Smooth muscle cell (in vitro differentiated cells): Measurements from ENCODE around the gene AQP6. TPM values are rescaled to one million over a fixed set of nuclear protein-coding genes. Genes with fewer than 3 reads are reported as not detected.

Experiments
- DNase-seq: peaks from one replicate; lab custom pipeline; 2025; ENCODE audit not compliant: unreplicated experiment; lab: John Stamatoyannopoulos, UW
- H2AFZ ChIP-seq: fragments of 200-600 bp; sonication (generic); 2 replicates; pipeline ENCODE4 v1.6.0; 2016; ENCODE audit warnings: antibody characterized with exemption, low read depth, mild to moderate bottlenecking
- H3F3A ChIP-seq: fragments of 200-600 bp; sonication (generic); 2 replicates; pipeline ENCODE4 v1.6.0; 2017; ENCODE audit warnings: antibody characterized with exemption, low read depth
- H3K27ac ChIP-seq: fragments of 200-600 bp; sonication (generic); 2 replicates; pipeline ENCODE4 v1.5.1; 2016; ENCODE audit warnings: low read depth, mild to moderate bottlenecking
- H3K27me3 ChIP-seq: fragments of 200-600 bp; sonication (generic); 2 replicates; pipeline ENCODE4 v1.6.1; 2016; ENCODE audit warnings: low read depth, mild to moderate bottlenecking
- H3K36me3 ChIP-seq: fragments of 200-600 bp; sonication (generic); 2 replicates; pipeline ENCODE4 v1.5.1; 2016; ENCODE audit warnings: low read depth
- H3K4me1 ChIP-seq: fragments of 200-600 bp; sonication (generic); 2 replicates; pipeline ENCODE4 v1.5.1; 2016; ENCODE audit warnings: low read depth
- H3K4me2 ChIP-seq: fragments of 200-600 bp; sonication (generic); 2 replicates; pipeline ENCODE4 v1.6.0; 2016; ENCODE audit warnings: mild to moderate bottlenecking
- H3K4me3 ChIP-seq: fragments of 200-600 bp; sonication (generic); 2 replicates; pipeline ENCODE4 v1.5.1; 2016; ENCODE audit warnings: mild to moderate bottlenecking
- H3K79me2 ChIP-seq: fragments of 200-600 bp; sonication (generic); 2 replicates; pipeline ENCODE4 v1.6.0; 2016; ENCODE audit warnings: low read depth, mild to moderate bottlenecking
- H3K9ac ChIP-seq: fragments of 200-600 bp; sonication (generic); 2 replicates; pipeline ENCODE4 v1.6.0; 2016; ENCODE audit warnings: low read depth
- H3K9me3 ChIP-seq: fragments of 200-600 bp; sonication (generic); replicated peaks from 2 replicates; pipeline ENCODE4 v1.5.1; 2016; ENCODE audit warnings: low read depth
- H4K20me1 ChIP-seq: fragments of 200-600 bp; sonication (generic); 2 replicates; pipeline ENCODE4 v1.6.0; 2016; ENCODE audit warnings: low read depth
- WGBS: methylation state at CpG from one replicate; pipeline ENCODE4 v1.1.7; 2016; ENCODE audit warnings: low lambda C conversion rate; 5-methylcytosine and 5-hydroxymethylcytosine counted together
- polyA plus RNA-seq: library from polyadenylated mRNA; unstranded; fragments of >200 nt; fragmentation: Nextera tagmentation; extraction: Ambion mirVana; gene quantifications from 2 replicates; pipeline ENCODE4 v1.2.1, GENCODE V29; 2016
- total RNA-seq: library from RNA; depleted of rRNA; stranded (reverse); fragments of >200 nt; gene quantifications from 2 replicates; pipeline ENCODE4 v1.2.3, GENCODE V29; 2014
- TF ChIP-seq, protein P1 (sequence below): fragments of 200-600 bp; sonication (generic); IDR thresholded peaks from 2 replicates; pipeline ENCODE4 v1.5.1; 2017; ENCODE audit warnings: borderline replicate concordance, mild to moderate bottlenecking, antibody characterized with exemption; ENCODE audit not compliant: insufficient read depth, poor library complexity, severe bottlenecking

AQP6 gene
- total and polyA plus RNA-seq, 2 experiments from 2014 or later, result not detected

DNA sequence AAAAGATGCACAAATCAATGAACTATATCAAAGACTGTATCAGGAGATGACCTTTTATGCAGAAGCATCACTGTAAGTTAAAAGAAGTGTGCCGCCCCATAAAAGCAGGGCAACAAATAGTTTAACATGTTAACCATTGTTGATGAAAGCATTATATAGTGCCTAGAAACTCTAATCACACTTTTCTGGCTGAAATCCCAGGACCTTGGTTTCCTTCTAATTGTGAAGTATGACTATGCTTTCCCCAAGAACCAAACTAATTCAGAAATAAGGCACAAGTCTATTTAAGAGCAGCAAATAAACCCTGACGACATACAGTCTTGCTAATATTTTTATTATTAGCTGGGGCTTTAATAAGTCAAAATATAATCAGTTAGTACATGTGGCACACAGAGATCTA, 30.8 kb downstream of the AQP6 start:
- Histone ChIP-seq H3K9ac (no peak overlapping the region), H3K4me3 (no peak overlapping the region), H3K36me3 (no peaks in the 10 kb centered on the region), H4K20me1 (no peaks in the 10 kb centered on the region), H3F3A (no peaks in the 10 kb centered on the region), H3K27ac (no peak overlapping the region), H3K4me2 (no peak overlapping the region), H2AFZ (no peak overlapping the region), H3K4me1 (no peaks in the 10 kb centered on the region), H3K27me3 (no peaks in the 10 kb centered on the region), H3K79me2 (no peaks in the 10 kb centered on the region), H3K9me3 (no peaks in the 10 kb centered on the region)
- TF ChIP-seq, protein P1, sequence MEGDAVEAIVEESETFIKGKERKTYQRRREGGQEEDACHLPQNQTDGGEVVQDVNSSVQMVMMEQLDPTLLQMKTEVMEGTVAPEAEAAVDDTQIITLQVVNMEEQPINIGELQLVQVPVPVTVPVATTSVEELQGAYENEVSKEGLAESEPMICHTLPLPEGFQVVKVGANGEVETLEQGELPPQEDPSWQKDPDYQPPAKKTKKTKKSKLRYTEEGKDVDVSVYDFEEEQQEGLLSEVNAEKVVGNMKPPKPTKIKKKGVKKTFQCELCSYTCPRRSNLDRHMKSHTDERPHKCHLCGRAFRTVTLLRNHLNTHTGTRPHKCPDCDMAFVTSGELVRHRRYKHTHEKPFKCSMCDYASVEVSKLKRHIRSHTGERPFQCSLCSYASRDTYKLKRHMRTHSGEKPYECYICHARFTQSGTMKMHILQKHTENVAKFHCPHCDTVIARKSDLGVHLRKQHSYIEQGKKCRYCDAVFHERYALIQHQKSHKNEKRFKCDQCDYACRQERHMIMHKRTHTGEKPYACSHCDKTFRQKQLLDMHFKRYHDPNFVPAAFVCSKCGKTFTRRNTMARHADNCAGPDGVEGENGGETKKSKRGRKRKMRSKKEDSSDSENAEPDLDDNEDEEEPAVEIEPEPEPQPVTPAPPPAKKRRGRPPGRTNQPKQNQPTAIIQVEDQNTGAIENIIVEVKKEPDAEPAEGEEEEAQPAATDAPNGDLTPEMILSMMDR, result no peak
- DNase-seq, result no peak
- 94% methylated on average over 2 of the region's 2 CpGs for WGBS

DNA sequence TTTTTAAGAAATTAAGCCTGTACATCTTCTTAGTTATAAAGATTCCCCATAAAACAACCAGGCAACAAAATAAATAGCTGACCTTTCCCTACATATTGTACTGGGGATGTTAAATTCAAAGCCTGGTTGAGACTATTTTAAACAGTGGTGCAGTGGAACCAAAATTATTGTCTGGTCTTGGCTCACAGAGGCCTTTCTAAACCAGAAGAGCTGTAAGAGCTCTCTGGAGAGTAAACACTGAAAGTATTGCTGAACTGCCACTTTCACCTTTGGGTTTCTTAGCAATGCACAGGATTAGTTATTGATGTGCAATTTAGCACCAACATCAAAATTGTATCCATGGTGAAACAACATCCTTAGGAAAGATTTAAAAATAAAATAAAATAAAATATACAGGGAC, 31.9 kb downstream of the AQP6 start:
- no peak overlapping the region for H2AFZ ChIP-seq
- no peak for DNase-seq

DNA sequence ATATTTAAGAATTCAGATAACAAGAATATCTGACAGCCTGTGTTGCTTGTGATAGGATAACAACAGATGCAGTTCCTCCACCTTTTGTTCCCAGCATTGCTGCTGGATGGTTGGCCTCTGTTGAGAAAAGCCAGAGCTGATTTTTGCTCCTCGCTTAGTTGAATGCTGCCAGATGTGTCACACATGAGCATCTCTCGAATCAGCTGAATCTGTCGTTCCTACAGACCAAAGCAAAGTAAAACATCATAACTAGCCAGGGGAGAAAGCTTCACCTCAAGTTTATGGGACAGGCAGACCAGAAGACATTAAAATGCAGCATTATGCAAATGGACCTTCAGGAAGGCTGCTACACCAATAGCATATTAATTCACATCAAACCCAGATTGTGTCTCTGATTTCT, 32.4 kb downstream of the AQP6 start:
- Histone ChIP-seq H3K27me3 (no peaks in the 10 kb centered on the region), H3K4me3 (no peak overlapping the region), H4K20me1 (no peaks in the 10 kb centered on the region), H3K27ac (no peak overlapping the region), H3F3A (no peaks in the 10 kb centered on the region), H2AFZ (no peak overlapping the region), H3K4me1 (no peaks in the 10 kb centered on the region), H3K4me2 (no peak overlapping the region), H3K79me2 (no peaks in the 10 kb centered on the region), H3K9me3 (no peaks in the 10 kb centered on the region), H3K36me3 (no peaks in the 10 kb centered on the region), H3K9ac (no peak overlapping the region)
- no peak for DNase-seq
- TF ChIP-seq, protein P1, result no peak
- WGBS, result 72% methylated on average over 3 of the region's 3 CpGs

More for the DNA sequence above, 31.9 kb downstream of the AQP6 start:
- H3K9ac ChIP-seq, result no peak overlapping the region
- TF ChIP-seq, protein P1, result no peak
- no peak overlapping the region for H3K4me2 ChIP-seq
- H3K4me1 ChIP-seq, result no peaks in the 10 kb centered on the region
- no peaks in the 10 kb centered on the region for H3K79me2 ChIP-seq
- H3K27ac ChIP-seq, result no peak overlapping the region
- H3K36me3 ChIP-seq, result no peaks in the 10 kb centered on the region
- H3K4me3 ChIP-seq, result no peak overlapping the region
- no peaks in the 10 kb centered on the region for H3K27me3 ChIP-seq
- no peaks in the 10 kb centered on the region for H3K9me3 ChIP-seq
- no peaks in the 10 kb centered on the region for H4K20me1 ChIP-seq
- H3F3A ChIP-seq, result no peaks in the 10 kb centered on the region

DNA sequence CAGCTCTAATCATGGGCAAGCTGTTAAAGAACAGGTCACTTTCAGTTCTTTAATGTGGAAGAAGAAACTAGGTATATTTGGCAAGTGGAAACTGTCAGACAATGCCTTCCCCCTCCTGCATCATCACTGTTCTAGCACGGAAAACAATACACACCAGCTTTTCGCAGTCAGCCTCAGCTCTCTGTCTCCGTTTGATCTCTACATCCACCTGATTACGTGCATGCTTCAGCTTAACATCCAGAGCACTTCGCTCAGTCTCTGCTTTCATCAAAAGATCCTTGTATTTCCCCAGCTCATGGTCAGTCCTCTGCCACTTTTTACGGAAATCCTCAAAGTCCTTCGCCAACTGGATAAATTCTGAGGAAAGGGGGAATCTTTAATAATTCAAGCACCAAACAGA, 33.5 kb downstream of the AQP6 start:
- Histone ChIP-seq H3K9ac (no peak overlapping the region), H3K9me3 (no peaks in the 10 kb centered on the region), H3K4me3 (no peak overlapping the region), H3K79me2 (no peaks in the 10 kb centered on the region), H4K20me1 (no peaks in the 10 kb centered on the region), H2AFZ (no peak overlapping the region), H3F3A (no peaks in the 10 kb centered on the region), H3K36me3 (no peaks in the 10 kb centered on the region), H3K4me2 (no peak overlapping the region), H3K27me3 (no peaks in the 10 kb centered on the region), H3K27ac (no peak overlapping the region), H3K4me1 (no peaks in the 10 kb centered on the region)
- no peak for DNase-seq
- TF ChIP-seq, protein P1, result no peak
- WGBS, result 97% methylated on average over 7 of the region's 7 CpGs
